ENCODE measurements around the gene FILIP1L.
A peak's percentile ranks its signal among the peaks of the same experiment; 100 is the strongest.

FILIP1L gene

DNA sequence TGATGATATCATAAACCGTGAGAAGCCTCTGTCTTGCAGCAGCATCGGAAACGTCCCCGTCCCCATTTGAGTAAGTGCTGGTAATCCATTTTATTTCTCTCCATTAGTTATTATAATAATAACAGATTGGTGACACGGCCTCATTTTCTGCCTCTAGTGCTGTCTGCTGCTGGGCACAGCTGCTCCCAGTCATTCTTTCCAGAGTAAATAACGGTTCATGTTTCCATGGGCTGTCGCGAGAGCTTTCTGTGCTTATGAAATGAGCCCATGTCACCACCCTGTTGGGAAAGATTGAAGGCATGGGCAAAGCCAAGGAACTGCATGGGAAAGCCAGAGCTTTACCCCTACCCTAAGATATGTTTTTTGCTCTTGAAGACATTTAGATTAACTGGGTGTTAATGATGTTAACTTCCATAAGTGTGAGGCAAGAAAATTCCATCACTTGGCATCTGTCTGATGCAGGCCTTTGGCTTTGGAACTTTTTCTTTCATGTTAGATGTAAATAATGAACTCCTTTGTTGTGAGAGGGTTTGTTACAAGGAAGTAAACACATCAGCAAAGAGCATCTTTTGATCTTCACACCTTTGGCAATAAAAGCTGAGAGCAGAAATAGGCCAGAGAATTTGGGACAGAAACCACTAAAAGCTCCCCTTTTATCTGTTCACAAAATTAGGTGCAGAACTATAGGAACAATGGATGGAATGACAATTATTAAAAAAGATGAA, 141.8 kb downstream of the FILIP1L start:
- DNase-seq (ENCODE audit: low spot score): no peak

DNA sequence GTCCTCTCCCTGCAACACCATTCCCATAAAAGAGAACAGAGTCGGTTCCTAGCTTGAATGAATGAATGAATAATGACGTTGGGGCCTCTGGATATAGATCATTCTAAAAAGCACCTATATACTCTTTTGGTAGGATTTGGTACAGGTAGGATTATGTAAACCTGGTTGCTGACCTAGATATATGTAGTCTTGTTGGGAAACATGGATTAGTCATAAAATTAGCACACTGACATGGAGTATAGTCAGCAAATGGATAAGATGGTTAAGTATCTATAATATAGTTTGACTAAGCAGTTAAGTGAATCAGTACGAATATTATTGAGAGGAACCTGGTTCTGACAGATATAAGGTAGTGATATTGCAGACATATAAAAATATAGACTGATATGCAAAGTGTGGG, 142.5 kb downstream of the FILIP1L start:
- no peak for DNase-seq (ENCODE audit: low spot score)

GRCh38 chr3:99970198-99970597, 144.1 kb downstream of the FILIP1L start:
- no peak for DNase-seq (ENCODE audit: low spot score)

GRCh38 chr3:99969136-99969535, 145.2 kb downstream of the FILIP1L start:
- no peak for DNase-seq (ENCODE audit: low spot score)

- DNase-seq (ENCODE audit: low spot score): no peak
Observed at GRCh38 chr3:99967796-99968195, 146.5 kb downstream of the FILIP1L start.

DNA sequence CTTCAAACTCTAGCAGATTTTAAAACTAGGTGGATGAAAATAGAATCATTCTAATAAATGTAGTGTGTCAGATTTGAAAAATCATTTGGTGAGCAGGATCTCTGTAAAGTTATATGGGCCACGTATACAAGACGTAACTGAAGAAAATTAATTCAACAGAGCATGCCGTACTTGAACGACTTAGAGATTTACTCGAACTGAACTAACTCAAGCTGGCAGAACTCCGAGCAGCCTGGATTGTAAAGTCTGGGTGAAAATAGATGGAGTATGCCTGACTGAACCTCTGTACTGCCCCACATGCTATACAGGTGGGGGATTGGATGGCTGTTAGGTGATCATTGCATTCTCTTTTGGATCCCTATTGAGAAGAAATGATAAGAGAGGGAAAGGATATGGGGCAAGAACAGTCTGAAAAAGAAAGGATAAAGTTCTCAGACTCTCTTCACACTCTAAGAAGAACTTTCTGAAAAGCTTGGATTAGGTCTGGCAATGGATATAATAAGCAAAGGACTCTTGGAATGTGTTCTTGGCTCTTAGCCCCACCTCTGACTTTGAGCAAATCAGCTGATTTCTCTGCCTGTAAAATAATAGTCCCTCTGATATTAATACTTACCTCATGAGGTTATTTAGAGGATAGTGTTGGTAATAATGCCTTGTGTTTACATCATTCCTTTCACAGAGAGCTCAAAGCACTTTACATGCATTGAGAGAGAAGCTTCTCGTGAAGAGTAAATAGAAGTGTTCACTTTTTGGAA, 147.5 kb downstream of the FILIP1L start:
- no peak for DNase-seq (ENCODE audit: low spot score)

DNA sequence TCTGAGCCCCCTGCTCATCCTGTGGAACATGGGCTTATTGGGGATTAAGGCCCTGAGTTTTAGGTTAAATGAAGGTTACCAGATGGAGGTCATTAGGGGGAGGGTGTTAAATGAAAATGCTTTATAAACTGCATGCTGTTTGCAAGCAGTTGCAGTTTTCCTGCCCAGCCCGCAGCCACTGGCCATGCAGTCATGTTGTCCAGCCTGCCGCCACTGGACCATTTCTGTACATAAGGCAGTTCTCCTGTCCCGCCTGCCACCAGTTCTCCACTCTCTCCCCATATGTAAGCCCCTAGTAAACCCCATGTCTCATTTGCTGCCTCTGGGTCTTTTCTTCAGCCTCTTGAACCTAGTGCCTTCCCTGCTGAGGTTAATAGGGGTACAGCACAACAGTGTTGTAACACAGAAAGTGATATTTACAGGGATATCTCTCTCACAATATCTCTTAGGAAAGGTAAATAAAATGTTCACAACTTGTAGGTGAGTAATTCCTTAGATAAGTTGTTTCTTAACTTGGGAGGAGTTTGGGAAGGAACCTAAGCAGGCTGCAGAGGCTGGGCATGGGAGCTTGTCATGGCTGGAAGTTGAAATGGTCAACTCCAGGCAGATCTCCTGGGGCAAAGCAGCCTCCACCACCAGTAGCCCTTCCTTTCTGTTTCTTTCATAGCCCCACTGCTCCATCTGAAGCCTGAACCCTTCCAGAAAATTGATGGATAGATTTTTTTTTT, 148.5 kb downstream of the FILIP1L start:
- no peak for DNase-seq (ENCODE audit: low spot score)

DNA sequence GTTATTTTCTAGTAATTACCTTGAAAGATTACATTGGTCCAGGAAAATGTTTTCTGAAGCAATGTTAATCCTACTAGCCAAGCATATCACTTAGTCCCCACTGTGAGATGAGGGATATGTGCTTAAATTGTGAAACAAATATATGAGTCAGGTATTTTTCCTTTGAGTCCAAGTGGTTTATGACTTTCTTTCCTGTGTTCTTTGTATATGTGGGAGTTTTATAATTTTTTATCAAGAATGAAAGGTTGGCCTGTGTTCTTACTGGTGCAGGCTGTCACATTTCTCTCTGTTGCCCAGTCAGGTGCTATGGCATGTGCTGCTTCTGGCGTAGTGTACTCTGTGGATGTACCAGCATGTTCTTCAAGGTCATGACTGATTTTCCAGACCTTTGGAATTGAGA, 149.2 kb downstream of the FILIP1L start:
- no peak for DNase-seq (ENCODE audit: low spot score)

DNA sequence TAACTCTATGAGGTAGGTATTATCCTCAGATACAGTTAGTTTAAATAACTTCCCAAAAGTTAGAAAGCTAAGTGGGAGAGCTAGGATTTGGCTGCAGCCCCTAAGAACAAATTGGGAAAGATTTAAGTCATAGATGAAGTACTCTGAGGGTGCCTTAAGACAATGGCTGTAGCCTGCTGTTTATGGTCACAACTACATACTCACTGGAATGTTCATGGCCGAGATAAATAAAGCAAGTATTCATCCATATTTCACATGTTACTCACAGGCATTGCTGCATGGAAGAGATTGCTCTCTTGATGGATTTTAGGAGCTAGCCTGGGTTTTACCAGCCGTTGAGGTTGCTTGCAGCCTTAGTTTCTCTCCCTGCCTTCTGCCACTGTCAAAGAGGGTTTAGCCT, 151.6 kb downstream of the FILIP1L start:
- DNase-seq (ENCODE audit: low spot score): peak; percentile 37

DNA sequence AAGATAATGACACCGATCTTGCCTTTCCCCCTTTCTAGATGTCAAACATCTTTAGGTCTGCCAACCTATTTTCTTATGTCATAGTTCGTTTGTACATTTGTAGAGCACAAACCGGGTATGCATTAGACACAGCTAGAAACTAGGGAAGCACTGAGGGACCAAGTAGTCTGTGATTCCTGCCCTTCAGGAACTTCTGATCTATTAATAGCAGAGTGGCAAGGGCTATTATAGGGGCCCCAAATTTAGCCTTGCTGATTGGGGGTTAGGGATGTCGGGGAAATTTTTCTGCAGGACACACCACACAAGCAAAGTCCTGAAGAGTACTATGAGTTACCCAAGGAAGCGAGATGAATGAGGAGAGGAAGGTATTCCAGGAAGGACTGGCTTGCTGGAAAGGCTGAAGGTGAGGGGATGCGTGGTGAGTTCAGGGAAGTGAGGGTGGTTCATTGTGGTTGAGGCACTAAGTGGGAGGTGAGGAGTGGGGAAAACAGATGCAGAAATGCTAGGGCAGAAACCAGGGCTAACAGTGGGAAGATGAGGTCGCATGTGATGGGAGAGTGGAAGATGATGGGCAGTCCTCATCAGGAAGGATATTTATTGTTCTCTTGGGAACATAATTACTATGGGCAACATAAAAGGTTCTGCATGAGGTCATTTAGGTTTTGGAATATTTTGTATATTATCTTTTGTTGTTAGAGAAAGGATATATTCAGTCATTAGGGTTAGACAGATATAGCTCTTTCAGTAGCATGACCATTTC, 152.4 kb downstream of the FILIP1L start:
- no peak for DNase-seq (ENCODE audit: low spot score)

DNA sequence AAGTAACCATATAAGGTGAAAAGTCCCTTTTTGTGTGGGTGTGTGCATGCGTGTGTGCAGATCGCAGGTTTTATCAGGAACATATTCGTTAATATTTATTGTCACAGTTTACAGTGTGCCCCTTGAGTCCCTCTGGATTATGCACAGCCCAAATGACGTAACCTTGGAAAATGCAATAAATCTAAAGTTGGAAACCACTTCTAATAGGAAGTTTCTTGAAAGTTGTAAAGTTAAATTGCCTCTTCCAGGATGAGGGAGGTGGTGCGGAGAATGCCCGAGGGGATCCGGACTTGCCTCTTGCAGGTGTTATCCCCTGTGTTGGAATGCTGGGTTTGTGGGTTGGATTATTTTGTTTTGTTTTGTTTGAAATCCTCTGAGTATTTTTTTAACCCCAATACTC, 153.4 kb downstream of the FILIP1L start:
- no peak for DNase-seq (ENCODE audit: low spot score)

DNA sequence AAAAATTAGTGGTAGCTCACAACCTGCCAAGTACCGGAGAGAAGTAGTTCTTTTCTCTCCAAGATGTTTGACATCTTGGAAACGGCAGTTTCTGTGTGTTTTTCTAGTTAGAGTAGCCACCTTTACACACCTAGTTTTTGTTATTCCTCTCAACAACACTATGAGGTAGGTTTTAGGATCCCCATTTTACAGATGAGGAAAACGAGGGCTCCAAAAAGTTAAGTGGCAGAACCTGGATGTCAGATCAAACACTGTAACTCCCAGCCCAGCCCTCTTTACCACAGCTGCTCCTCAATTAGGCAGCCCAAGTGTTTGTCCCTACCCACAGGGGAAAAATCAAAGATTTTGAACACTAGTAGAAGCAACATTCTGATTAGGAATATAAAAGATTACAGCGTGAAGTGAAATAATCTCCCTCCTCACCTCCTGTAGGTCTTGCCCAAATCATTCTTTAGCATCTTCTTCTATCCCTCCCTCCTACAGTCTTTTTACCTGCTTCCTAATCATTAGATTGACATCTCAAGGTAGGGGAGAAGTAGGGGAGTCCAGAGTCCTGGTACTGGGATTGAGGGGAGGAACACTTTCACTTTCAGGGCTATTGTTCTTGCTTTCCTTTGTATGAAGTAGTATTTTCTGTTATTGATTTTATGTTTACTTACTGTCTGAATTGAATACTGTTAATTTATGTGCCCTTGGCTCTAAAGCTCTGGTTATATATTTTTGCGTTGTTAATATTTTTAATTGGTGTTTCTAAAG, 154.0 kb downstream of the FILIP1L start:
- no peak for DNase-seq (ENCODE audit: low spot score)

GRCh38 chr3:99958222-99958912, 155.9 kb downstream of the FILIP1L start:
- no peak for DNase-seq (ENCODE audit: low spot score)

DNA sequence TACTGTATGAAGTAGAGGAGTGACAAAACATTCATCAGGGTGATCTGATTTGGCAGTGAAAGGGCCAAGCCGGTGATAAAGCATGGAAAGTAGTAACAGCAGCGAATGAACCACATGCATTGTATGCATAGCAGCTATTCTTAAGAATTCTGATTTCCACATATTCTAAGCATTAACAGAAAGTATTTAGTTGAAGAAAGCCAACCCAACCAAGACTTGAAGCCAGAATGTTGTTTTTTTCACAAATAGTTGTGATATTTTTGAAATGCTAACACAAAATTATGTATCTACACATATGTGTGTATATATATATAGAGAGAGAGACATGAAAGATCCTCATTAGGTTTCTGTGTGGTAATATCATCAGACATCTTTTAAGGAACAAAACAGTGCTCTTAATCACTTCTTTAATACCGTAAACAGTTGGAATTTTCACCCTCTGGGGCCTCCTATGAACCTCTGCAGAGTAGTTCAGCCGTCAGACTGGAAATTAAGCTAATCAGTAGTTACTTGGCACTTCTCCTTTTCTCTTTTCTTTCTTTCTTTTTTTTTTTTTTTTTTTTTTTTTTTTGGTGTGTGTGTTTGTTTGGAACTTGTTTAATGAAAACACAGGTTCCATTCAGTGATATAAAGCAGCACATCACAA, 157.0 kb downstream of the FILIP1L start:
- no peak for DNase-seq (ENCODE audit: low spot score)

DNA sequence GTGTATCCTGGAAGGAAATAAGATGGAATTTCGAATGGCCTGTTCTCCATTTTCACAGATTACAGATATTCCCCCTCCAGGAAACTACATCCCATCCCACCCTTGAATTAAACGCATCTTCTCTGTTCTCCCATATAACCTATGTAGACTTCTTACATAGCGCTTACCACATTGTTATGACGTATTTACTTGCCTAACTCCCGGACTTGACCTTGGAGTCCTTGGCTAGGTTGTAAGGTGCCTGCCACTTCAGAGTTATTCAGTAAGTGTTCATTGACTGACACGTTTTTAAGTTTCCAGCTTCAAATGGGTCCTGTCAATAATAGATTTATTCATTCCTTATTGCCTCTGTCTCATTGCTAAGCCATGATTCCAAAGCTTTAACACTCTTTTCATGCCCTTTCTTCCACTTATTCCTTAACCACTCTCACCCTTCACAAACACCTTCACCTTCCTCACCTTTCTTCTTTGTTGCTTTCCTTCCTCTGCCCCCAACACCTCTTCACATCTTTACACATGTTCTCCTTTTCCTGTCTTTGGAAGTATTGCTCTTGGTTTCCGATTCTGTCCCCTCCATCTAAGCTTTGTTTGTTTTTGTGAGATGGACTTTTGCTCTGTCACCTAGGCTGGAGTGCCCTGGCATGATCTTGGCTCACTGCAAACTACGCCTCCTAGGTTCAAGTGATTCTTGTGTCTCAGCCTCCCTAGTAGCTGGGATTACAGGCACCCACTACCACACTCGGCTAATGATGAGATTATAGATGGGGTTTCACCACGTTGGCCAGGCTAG, 158.3 kb downstream of the FILIP1L start:
- no peak for DNase-seq (ENCODE audit: low spot score)

DNA sequence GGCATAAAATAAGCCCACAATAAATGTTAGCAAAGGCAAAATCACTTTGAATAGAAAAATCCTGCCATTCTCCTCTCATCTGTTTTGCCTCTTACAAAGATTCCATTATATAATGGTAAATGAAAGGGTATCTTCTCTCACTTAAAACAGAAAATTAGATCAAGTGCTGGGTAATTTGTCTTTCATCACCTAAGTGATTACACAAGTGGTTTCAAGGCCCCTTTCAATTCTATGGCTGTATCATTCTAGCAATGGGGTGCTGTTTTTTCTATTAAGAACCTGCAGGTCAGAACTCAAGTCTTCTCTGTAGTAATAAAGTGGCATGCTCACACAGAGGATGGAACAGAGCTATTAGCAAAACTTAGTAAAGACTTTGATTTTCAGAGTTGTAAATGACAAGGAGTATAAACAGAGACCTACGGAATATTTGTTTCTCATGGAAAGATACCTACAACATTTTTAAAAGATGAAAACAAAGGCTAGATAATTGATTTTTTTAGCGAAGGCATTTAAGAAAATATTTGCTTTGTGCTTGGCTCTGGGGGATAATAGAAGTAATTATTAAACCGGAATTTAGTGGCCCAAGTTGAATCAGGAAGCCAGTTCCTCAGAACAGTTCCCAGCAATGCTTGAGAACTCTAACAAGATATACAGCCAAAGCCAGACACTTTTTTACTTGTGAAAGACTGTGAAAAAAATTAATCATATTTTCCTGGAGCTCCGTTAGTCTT, 159.2 kb downstream of the FILIP1L start:
- no peak for DNase-seq (ENCODE audit: low spot score)

GRCh38 chr3:99953596-99953995, 160.7 kb downstream of the FILIP1L start:
- no peak for DNase-seq (ENCODE audit: low spot score)

- peak; percentile 32 for DNase-seq (ENCODE audit: low spot score)
Observed at GRCh38 chr3:99952306-99952705, 162.0 kb downstream of the FILIP1L start.

DNA sequence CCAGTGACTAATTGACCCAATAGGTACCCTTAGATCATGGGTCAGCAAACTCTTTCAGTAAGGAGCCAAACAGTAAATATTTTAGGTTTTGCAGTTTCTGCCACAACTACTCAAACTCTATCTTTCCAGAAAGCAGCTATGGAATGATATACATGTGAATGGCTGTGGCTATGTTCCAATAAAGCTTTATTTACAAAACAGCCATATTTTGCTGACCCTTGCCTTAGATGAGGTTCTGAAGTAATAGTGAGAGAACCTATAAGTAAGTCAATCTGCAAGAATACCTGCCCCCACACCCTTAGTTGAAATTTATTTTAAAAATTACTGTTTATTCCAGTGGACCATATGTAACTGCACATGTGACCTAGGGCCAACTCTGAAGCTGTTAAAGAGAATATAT, 162.6 kb downstream of the FILIP1L start:
- DNase-seq (ENCODE audit: low spot score): no peak
